ENCODE measurements around the gene HSD17B8.

DNA sequence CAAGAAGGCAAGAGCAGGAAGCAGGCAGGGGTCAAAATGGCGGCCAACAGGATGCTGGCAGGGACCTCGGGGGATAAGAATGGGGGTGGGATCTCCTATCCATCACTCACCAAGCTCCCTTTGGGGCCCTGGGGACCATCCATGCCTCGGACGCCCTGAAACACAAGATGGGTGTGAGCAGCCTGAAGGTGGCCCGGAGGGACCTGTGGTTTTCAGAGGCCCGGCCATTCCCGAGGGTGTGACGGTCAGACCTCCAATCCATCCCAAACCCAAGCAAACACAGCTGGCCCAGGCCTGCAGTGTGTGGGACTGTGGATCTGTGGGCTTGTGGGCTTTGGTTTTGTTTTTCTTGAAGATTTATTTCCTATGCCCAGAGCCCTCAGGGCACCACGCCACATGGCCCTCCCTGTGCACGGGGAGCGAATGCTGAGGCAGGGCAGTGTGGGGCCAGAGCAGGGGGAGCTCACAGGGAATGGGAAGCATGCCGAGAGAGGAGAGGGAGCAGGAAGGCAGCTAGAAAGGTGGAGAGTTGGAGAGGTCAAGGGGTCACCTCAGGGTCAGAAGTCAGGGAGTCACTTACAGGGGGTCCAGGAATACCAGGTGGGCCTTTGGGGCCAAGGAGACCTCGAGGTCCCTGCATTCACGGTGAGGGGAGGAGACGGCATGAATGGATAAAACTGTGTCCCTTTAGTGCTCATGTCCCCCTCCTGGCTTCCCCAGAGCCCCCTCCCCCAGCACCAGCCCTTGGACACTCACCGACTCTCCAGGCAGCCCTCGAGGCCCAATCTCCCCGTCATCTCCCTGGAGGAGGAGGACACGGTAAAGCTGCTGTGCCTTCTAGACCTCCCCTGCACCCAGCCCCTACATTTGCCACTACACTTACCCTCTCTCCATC is 26.7 kb upstream of the HSD17B8 start:
- TF ChIP-seq JUNB (IDR thresholded peaks at IDR 0.05) (no peak), NR3C1 (IDR thresholded peaks at IDR 0.05) (no peak), CEBPB (IDR thresholded peaks at IDR 0.05) (no peak), EP300 (IDR thresholded peaks at IDR 0.05) (no peak), POLR2A (IDR thresholded peaks at IDR 0.05; ENCODE audit: low read length) (no peak), HOXA7 (CRISPR knock-in tag; IDR thresholded peaks at IDR 0.05) (no peak), POLR2AphosphoS2 (conservative IDR thresholded peaks at IDR 0.05; ENCODE audit: low read length) (no peak)
- TF ChIP-seq, protein P1, sequence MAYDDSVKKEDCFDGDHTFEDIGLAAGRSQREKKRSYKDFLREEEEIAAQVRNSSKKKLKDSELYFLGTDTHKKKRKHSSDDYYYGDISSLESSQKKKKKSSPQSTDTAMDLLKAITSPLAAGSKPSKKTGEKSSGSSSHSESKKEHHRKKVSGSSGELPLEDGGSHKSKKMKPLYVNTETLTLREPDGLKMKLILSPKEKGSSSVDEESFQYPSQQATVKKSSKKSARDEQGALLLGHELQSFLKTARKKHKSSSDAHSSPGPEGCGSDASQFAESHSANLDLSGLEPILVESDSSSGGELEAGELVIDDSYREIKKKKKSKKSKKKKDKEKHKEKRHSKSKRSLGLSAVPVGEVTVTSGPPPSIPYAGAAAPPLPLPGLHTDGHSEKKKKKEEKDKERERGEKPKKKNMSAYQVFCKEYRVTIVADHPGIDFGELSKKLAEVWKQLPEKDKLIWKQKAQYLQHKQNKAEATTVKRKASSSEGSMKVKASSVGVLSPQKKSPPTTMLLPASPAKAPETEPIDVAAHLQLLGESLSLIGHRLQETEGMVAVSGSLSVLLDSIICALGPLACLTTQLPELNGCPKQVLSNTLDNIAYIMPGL (CRISPR knock-in tag; IDR thresholded peaks at IDR 0.05; ENCODE audit: borderline replicate concordance), result no peak
- TF ChIP-seq, protein P2, sequence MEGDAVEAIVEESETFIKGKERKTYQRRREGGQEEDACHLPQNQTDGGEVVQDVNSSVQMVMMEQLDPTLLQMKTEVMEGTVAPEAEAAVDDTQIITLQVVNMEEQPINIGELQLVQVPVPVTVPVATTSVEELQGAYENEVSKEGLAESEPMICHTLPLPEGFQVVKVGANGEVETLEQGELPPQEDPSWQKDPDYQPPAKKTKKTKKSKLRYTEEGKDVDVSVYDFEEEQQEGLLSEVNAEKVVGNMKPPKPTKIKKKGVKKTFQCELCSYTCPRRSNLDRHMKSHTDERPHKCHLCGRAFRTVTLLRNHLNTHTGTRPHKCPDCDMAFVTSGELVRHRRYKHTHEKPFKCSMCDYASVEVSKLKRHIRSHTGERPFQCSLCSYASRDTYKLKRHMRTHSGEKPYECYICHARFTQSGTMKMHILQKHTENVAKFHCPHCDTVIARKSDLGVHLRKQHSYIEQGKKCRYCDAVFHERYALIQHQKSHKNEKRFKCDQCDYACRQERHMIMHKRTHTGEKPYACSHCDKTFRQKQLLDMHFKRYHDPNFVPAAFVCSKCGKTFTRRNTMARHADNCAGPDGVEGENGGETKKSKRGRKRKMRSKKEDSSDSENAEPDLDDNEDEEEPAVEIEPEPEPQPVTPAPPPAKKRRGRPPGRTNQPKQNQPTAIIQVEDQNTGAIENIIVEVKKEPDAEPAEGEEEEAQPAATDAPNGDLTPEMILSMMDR (IDR thresholded peaks at IDR 0.05), result no peak
- TF ChIP-seq, protein P3, sequence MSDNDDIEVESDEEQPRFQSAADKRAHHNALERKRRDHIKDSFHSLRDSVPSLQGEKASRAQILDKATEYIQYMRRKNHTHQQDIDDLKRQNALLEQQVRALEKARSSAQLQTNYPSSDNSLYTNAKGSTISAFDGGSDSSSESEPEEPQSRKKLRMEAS (IDR thresholded peaks at IDR 0.05), result no peak
- TF ChIP-seq, protein P4, sequence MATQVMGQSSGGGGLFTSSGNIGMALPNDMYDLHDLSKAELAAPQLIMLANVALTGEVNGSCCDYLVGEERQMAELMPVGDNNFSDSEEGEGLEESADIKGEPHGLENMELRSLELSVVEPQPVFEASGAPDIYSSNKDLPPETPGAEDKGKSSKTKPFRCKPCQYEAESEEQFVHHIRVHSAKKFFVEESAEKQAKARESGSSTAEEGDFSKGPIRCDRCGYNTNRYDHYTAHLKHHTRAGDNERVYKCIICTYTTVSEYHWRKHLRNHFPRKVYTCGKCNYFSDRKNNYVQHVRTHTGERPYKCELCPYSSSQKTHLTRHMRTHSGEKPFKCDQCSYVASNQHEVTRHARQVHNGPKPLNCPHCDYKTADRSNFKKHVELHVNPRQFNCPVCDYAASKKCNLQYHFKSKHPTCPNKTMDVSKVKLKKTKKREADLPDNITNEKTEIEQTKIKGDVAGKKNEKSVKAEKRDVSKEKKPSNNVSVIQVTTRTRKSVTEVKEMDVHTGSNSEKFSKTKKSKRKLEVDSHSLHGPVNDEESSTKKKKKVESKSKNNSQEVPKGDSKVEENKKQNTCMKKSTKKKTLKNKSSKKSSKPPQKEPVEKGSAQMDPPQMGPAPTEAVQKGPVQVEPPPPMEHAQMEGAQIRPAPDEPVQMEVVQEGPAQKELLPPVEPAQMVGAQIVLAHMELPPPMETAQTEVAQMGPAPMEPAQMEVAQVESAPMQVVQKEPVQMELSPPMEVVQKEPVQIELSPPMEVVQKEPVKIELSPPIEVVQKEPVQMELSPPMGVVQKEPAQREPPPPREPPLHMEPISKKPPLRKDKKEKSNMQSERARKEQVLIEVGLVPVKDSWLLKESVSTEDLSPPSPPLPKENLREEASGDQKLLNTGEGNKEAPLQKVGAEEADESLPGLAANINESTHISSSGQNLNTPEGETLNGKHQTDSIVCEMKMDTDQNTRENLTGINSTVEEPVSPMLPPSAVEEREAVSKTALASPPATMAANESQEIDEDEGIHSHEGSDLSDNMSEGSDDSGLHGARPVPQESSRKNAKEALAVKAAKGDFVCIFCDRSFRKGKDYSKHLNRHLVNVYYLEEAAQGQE (IDR thresholded peaks at IDR 0.05), result no peak
